ENCODE data around the gene SLC49A4.

GRCh38 chr3:122793568-122794416, 1.1 kb upstream of the SLC49A4 start, which contains the start of gene HSPBAP1:
- TF ChIP-seq GATA3 (IDR thresholded peaks at IDR 0.05; ENCODE audit: low read depth, low read length) (no peak), GATA2 (IDR thresholded peaks at IDR 0.05; ENCODE audit: low read depth, low read length) (no peak)

Measured in SH-SY5Y (cell line).